Activated naive CD4-positive, alpha-beta T cell treated with anti-CD3 and anti-CD28 coated beads for 36 hours (primary cell): ENCODE data around the gene COX19. TPM values are rescaled to one million over a fixed set of nuclear protein-coding genes. Genes with fewer than 3 reads are reported as not detected.
"Not testable (repeated sequence)": the region's sequence is repeated elsewhere in the genome, so short reads cannot be mapped to it uniquely, and the experiment has no call there.

Experiments
- CTCF ChIA-PET: fragments of 350-600 bp; sonication (Branson Sonifier 250); formaldehyde crosslinking; loops from one replicate; lab custom pipeline; 2021; ENCODE audit warnings: antibody characterized with exemption; lab: Charles Lee
- DNase-seq: peaks from one replicate; pipeline ENCODE4 v3.0.0-alpha.2; 2020
- H3K27ac Mint-ChIP-seq: one replicate; pipeline ENCODE4 v1.8.0; 2021; ENCODE audit warnings: mild to moderate bottlenecking, mixed read lengths
- H3K27me3 Mint-ChIP-seq: one replicate; pipeline ENCODE4 v1.8.0; 2021; ENCODE audit warnings: low read depth, mixed read lengths
- H3K36me3 Mint-ChIP-seq: one replicate; pipeline ENCODE4 v1.8.0; 2021; ENCODE audit warnings: low read depth, mixed read lengths
- H3K4me1 Mint-ChIP-seq: one replicate; pipeline ENCODE4 v1.8.0; 2021; ENCODE audit warnings: low read depth, mixed read lengths
- H3K4me3 Mint-ChIP-seq: one replicate; pipeline ENCODE4 v1.8.0; 2021; ENCODE audit warnings: mild to moderate bottlenecking, moderate library complexity, mixed read lengths
- H3K9me3 Mint-ChIP-seq: one replicate; pipeline ENCODE4 v1.8.0; 2021; ENCODE audit warnings: mixed read lengths
- intact Hi-C: fragments of 100-400 bp; cut with micrococcal nuclease; formaldehyde crosslinking; loops from one replicate; pipeline ENCODE4 v1.15.1; 2023
- total RNA-seq, 2 experiments: library from RNA; stranded (reverse); gene quantifications; one replicate each; pipeline ENCODE4 v1.2.3, GENCODE V29; 2021

The COX19 gene
- total RNA-seq, 2 experiments from 2014 or later, result 12.6 to 15.2 TPM

GRCh38 chr7:925601-926000, 49.7 kb downstream of the COX19 start:
- H3K9me3 Mint-ChIP-seq, result no peaks in the 10 kb centered on the region
- no peaks in the 10 kb centered on the region for H3K27me3 Mint-ChIP-seq
- no peak overlapping the region for H3K27ac Mint-ChIP-seq
- H3K36me3 Mint-ChIP-seq, result no peaks in the 10 kb centered on the region
- CTCF ChIA-PET, result interaction anchor here (0.9 kb wide), 1 partner anchor 14 kb away, joined by 5 read pairs; no protein-coding TSS in a partner anchor
- no peak overlapping the region for H3K4me3 Mint-ChIP-seq
- no peak for DNase-seq
- H3K4me1 Mint-ChIP-seq, result peaks cover 47% of the 10 kb centered on the region
- intact Hi-C loops, result no loop called here

GRCh38 chr7:924541-925231, 50.7 kb downstream of the COX19 start:
- H3K27ac Mint-ChIP-seq, result peak overlapping the region; percentile 61
- CTCF ChIA-PET, result interaction anchor here (0.9 kb wide), 2 partner anchors 15 kb away, joined by 4 to 5 read pairs; no protein-coding TSS in a partner anchor
- no peaks in the 10 kb centered on the region for H3K9me3 Mint-ChIP-seq
- no peaks in the 10 kb centered on the region for H3K27me3 Mint-ChIP-seq
- intact Hi-C loops, result no loop called here
- peak; percentile 66 for DNase-seq
- H3K4me1 Mint-ChIP-seq, result peaks cover 43% of the 10 kb centered on the region
- H3K36me3 Mint-ChIP-seq, result no peaks in the 10 kb centered on the region
- H3K4me3 Mint-ChIP-seq, result peak overlapping the region; percentile 36

- H3K27me3 Mint-ChIP-seq, H3K4me3 Mint-ChIP-seq, DNase-seq, intact Hi-C loops, H3K27ac Mint-ChIP-seq, H3K9me3 Mint-ChIP-seq, H3K36me3 Mint-ChIP-seq: not testable (repeated sequence)
- CTCF ChIA-PET, result interaction anchor here (1.3 kb wide), 1 partner anchor 69 kb away, joined by 5 read pairs; no protein-coding TSS in a partner anchor
- H3K4me1 Mint-ChIP-seq, result peaks cover 43% of the 10 kb centered on the region
Measured at GRCh38 chr7:924042-924441, 51.3 kb downstream of the COX19 start.

- H3K9me3 Mint-ChIP-seq, result no peaks in the 10 kb centered on the region
- intact Hi-C loops, result loop anchor here (1.0 to 2.0 kb wide), 5 partner anchors 13 to 91 kb away; partner anchors contain the start of genes COX19, GET4 and SUN1
Measured at GRCh38 chr7:923108-924041, 52.0 kb downstream of the COX19 start.

GRCh38 chr7:922334-923107, 52.8 kb downstream of the COX19 start:
- no peaks in the 10 kb centered on the region for H3K27me3 Mint-ChIP-seq
- H3K9me3 Mint-ChIP-seq, result no peaks in the 10 kb centered on the region
- peak; percentile 55 for DNase-seq
- CTCF ChIA-PET, result interaction anchor here (1.1 to 2.6 kb wide), 3 partner anchors 13 to 70 kb away, joined by 3 to 13 read pairs (median 5); no protein-coding TSS in a partner anchor
- peaks cover 43% of the 10 kb centered on the region for H3K4me1 Mint-ChIP-seq
- H3K36me3 Mint-ChIP-seq, result no peaks in the 10 kb centered on the region
- intact Hi-C loops, result loop anchor here (1.0 to 2.0 kb wide), 5 partner anchors 12 to 90 kb away; partner anchors contain the start of genes COX19, GET4 and SUN1
- H3K4me3 Mint-ChIP-seq, result peak overlapping the region; percentile 78
- peak overlapping the region; percentile 91 for H3K27ac Mint-ChIP-seq

More at GRCh38 chr7:923108-924041, 52.0 kb downstream of the COX19 start:
- CTCF ChIA-PET, result interaction anchor here (1.3 to 2.6 kb wide), 2 partner anchors 14 to 70 kb away, joined by 5 to 13 read pairs; no protein-coding TSS in a partner anchor
- no peaks in the 10 kb centered on the region for H3K27me3 Mint-ChIP-seq
- peak; percentile 98 for DNase-seq
- H3K4me1 Mint-ChIP-seq, result peaks cover 43% of the 10 kb centered on the region
- no peaks in the 10 kb centered on the region for H3K36me3 Mint-ChIP-seq
- H3K4me3 Mint-ChIP-seq, result peak overlapping the region; percentile 78
- H3K27ac Mint-ChIP-seq, result peak overlapping the region; percentile 91

- H3K27me3 Mint-ChIP-seq, result no peaks in the 10 kb centered on the region
- peak overlapping the region; percentile 52 for H3K4me3 Mint-ChIP-seq
- intact Hi-C loops, result loop anchor here (2.0 kb wide), 1 partner anchor 89 kb away; the partner anchor contains the start of gene SUN1
- H3K27ac Mint-ChIP-seq, result no peak overlapping the region
- no peaks in the 10 kb centered on the region for H3K9me3 Mint-ChIP-seq
- no peak for DNase-seq
- peaks cover 43% of the 10 kb centered on the region for H3K4me1 Mint-ChIP-seq
- H3K36me3 Mint-ChIP-seq, result no peaks in the 10 kb centered on the region
- CTCF ChIA-PET, result interaction anchor here (1.1 to 2.6 kb wide), 2 partner anchors 12 to 19 kb away, joined by 3 to 13 read pairs; no protein-coding TSS in a partner anchor
Measured at GRCh38 chr7:921581-922333, 53.6 kb downstream of the COX19 start.

GRCh38 chr7:921071-921461, 54.3 kb downstream of the COX19 start:
- CTCF ChIA-PET, result interaction anchor here (2.6 kb wide), 1 partner anchor 12 kb away, joined by 13 read pairs; no protein-coding TSS in a partner anchor

GRCh38 chr7:920351-921070, 54.8 kb downstream of the COX19 start:
- no peak overlapping the region for H3K27ac Mint-ChIP-seq
- CTCF ChIA-PET, result no interaction called here
- H3K27me3 Mint-ChIP-seq, result no peaks in the 10 kb centered on the region
- no peaks in the 10 kb centered on the region for H3K36me3 Mint-ChIP-seq
- intact Hi-C loops, result no loop called here
- DNase-seq, result no peak
- no peaks in the 10 kb centered on the region for H3K9me3 Mint-ChIP-seq
- no peak overlapping the region for H3K4me3 Mint-ChIP-seq
- H3K4me1 Mint-ChIP-seq, result peaks cover 40% of the 10 kb centered on the region

More at GRCh38 chr7:921071-921461, 54.3 kb downstream of the COX19 start:
- no peak for DNase-seq
- H3K36me3 Mint-ChIP-seq, result no peaks in the 10 kb centered on the region
- H3K4me3 Mint-ChIP-seq, result no peak overlapping the region
- H3K27ac Mint-ChIP-seq, result no peak overlapping the region
- no peaks in the 10 kb centered on the region for H3K27me3 Mint-ChIP-seq
- intact Hi-C loops, result no loop called here
- peaks cover 43% of the 10 kb centered on the region for H3K4me1 Mint-ChIP-seq
- H3K9me3 Mint-ChIP-seq, result no peaks in the 10 kb centered on the region

- CTCF ChIA-PET, result no interaction called here
- Mint-ChIP-seq H3K9me3 (no peaks in the 10 kb centered on the region), H3K27ac (no peak overlapping the region), H3K36me3 (no peaks in the 10 kb centered on the region), H3K4me3 (no peak overlapping the region), H3K4me1 (peaks cover 38% of the 10 kb centered on the region), H3K27me3 (no peaks in the 10 kb centered on the region)
- no peak for DNase-seq
- intact Hi-C loops, result no loop called here
Measured at GRCh38 chr7:919924-920341, 55.4 kb downstream of the COX19 start.

GRCh38 chr7:919114-919442, 56.3 kb downstream of the COX19 start:
- H3K27me3 Mint-ChIP-seq, result no peaks in the 10 kb centered on the region
- no peak overlapping the region for H3K4me3 Mint-ChIP-seq
- H3K36me3 Mint-ChIP-seq, result no peaks in the 10 kb centered on the region
- no peak overlapping the region for H3K27ac Mint-ChIP-seq
- H3K4me1 Mint-ChIP-seq, result peaks cover 32% of the 10 kb centered on the region
- intact Hi-C loops, result no loop called here
- CTCF ChIA-PET, result no interaction called here
- H3K9me3 Mint-ChIP-seq, result no peaks in the 10 kb centered on the region
- DNase-seq, result no peak
